Smooth muscle cell (in vitro differentiated cells): ENCODE data around the gene AFF4. TPM values are rescaled to one million over a fixed set of nuclear protein-coding genes. Genes with fewer than 3 reads are reported as not detected.
"Not testable (repeated sequence)": the region's sequence is repeated elsewhere in the genome, so short reads cannot be mapped to it uniquely, and the experiment has no call there.

Experiments used
- DNase-seq: peaks from one replicate; lab custom pipeline; 2025; ENCODE audit not compliant: unreplicated experiment; lab: John Stamatoyannopoulos, UW
- H2AFZ ChIP-seq: fragments of 200-600 bp; sonication (generic); 2 replicates; pipeline ENCODE4 v1.6.0; 2016; ENCODE audit warnings: antibody characterized with exemption, low read depth, mild to moderate bottlenecking
- H3F3A ChIP-seq: fragments of 200-600 bp; sonication (generic); 2 replicates; pipeline ENCODE4 v1.6.0; 2017; ENCODE audit warnings: antibody characterized with exemption, low read depth
- H3K27ac ChIP-seq: fragments of 200-600 bp; sonication (generic); 2 replicates; pipeline ENCODE4 v1.5.1; 2016; ENCODE audit warnings: low read depth, mild to moderate bottlenecking
- H3K27me3 ChIP-seq: fragments of 200-600 bp; sonication (generic); 2 replicates; pipeline ENCODE4 v1.6.1; 2016; ENCODE audit warnings: low read depth, mild to moderate bottlenecking
- H3K36me3 ChIP-seq: fragments of 200-600 bp; sonication (generic); 2 replicates; pipeline ENCODE4 v1.5.1; 2016; ENCODE audit warnings: low read depth
- H3K4me1 ChIP-seq: fragments of 200-600 bp; sonication (generic); 2 replicates; pipeline ENCODE4 v1.5.1; 2016; ENCODE audit warnings: low read depth
- H3K4me2 ChIP-seq: fragments of 200-600 bp; sonication (generic); 2 replicates; pipeline ENCODE4 v1.6.0; 2016; ENCODE audit warnings: mild to moderate bottlenecking
- H3K4me3 ChIP-seq: fragments of 200-600 bp; sonication (generic); 2 replicates; pipeline ENCODE4 v1.5.1; 2016; ENCODE audit warnings: mild to moderate bottlenecking
- H3K79me2 ChIP-seq: fragments of 200-600 bp; sonication (generic); 2 replicates; pipeline ENCODE4 v1.6.0; 2016; ENCODE audit warnings: low read depth, mild to moderate bottlenecking
- H3K9ac ChIP-seq: fragments of 200-600 bp; sonication (generic); 2 replicates; pipeline ENCODE4 v1.6.0; 2016; ENCODE audit warnings: low read depth
- H3K9me3 ChIP-seq: fragments of 200-600 bp; sonication (generic); replicated peaks from 2 replicates; pipeline ENCODE4 v1.5.1; 2016; ENCODE audit warnings: low read depth
- H4K20me1 ChIP-seq: fragments of 200-600 bp; sonication (generic); 2 replicates; pipeline ENCODE4 v1.6.0; 2016; ENCODE audit warnings: low read depth
- WGBS: methylation state at CpG from one replicate; pipeline ENCODE4 v1.1.7; 2016; ENCODE audit warnings: low lambda C conversion rate; 5-methylcytosine and 5-hydroxymethylcytosine counted together
- polyA plus RNA-seq: library from polyadenylated mRNA; unstranded; fragments of >200 nt; fragmentation: Nextera tagmentation; extraction: Ambion mirVana; gene quantifications from 2 replicates; pipeline ENCODE4 v1.2.1, GENCODE V29; 2016
- total RNA-seq: library from RNA; depleted of rRNA; stranded (reverse); fragments of >200 nt; gene quantifications from 2 replicates; pipeline ENCODE4 v1.2.3, GENCODE V29; 2014
- TF ChIP-seq, protein P1 (sequence below): fragments of 200-600 bp; sonication (generic); IDR thresholded peaks from 2 replicates; pipeline ENCODE4 v1.5.1; 2017; ENCODE audit warnings: borderline replicate concordance, mild to moderate bottlenecking, antibody characterized with exemption; ENCODE audit not compliant: insufficient read depth, poor library complexity, severe bottlenecking

AFF4 gene
- total and polyA plus RNA-seq, 2 experiments from 2014 or later: 27.8 to 137 TPM

DNA sequence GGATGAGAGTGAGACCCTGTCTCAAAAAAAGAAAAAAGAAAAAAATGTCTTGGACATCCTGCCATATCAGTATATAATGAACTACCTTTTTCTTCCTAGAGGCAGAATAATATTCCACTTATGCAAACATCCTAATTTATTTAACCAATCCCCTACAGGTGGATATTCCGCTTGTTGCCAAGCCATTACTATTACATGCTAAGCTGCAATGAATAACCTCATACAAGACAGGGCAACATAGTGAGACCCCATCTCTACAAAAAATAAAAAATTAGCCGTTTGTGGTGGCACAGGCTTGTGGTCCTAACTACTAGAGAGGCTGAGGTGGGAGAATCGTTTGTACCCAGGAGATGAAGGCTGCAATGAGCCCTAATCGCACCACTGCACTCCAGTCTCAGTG, 1.7 kb upstream of the AFF4 start:
- no peaks in the 10 kb centered on the region for H3K36me3 ChIP-seq
- 98% methylated on average over 4 of the region's 4 CpGs for WGBS
- no peaks in the 10 kb centered on the region for H3K9me3 ChIP-seq
- no peak overlapping the region for H3K9ac ChIP-seq
- no peak overlapping the region for H3K4me3 ChIP-seq
- H2AFZ ChIP-seq: no peak overlapping the region
- no peak for DNase-seq
- peaks cover 24% of the 10 kb centered on the region for H3K4me1 ChIP-seq
- peaks cover 18% of the 10 kb centered on the region for H3F3A ChIP-seq
- H3K4me2 ChIP-seq: no peak overlapping the region
- H3K27me3 ChIP-seq: no peaks in the 10 kb centered on the region
- H3K27ac ChIP-seq: no peak overlapping the region
- TF ChIP-seq, protein P1, sequence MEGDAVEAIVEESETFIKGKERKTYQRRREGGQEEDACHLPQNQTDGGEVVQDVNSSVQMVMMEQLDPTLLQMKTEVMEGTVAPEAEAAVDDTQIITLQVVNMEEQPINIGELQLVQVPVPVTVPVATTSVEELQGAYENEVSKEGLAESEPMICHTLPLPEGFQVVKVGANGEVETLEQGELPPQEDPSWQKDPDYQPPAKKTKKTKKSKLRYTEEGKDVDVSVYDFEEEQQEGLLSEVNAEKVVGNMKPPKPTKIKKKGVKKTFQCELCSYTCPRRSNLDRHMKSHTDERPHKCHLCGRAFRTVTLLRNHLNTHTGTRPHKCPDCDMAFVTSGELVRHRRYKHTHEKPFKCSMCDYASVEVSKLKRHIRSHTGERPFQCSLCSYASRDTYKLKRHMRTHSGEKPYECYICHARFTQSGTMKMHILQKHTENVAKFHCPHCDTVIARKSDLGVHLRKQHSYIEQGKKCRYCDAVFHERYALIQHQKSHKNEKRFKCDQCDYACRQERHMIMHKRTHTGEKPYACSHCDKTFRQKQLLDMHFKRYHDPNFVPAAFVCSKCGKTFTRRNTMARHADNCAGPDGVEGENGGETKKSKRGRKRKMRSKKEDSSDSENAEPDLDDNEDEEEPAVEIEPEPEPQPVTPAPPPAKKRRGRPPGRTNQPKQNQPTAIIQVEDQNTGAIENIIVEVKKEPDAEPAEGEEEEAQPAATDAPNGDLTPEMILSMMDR: no peak
- H4K20me1 ChIP-seq: peaks cover 25% of the 10 kb centered on the region
- peaks cover 32% of the 10 kb centered on the region for H3K79me2 ChIP-seq

GRCh38 chr5:132962429-132963021, 909 bp downstream of the AFF4 start:
- Histone ChIP-seq H3K4me2 (peak overlapping the region; percentile 95), H3K27ac (peak overlapping the region; percentile 100), H3K4me1 (peaks cover 24% of the 10 kb centered on the region), H3K27me3 (no peaks in the 10 kb centered on the region), H3K36me3 (no peaks in the 10 kb centered on the region), H3K9me3 (no peaks in the 10 kb centered on the region), H2AFZ (no peak overlapping the region), H3F3A (peaks cover 22% of the 10 kb centered on the region), H3K9ac (peak overlapping the region; percentile 100), H3K4me3 (peak overlapping the region; percentile 87), H3K79me2 (peaks cover 58% of the 10 kb centered on the region), H4K20me1 (peaks cover 51% of the 10 kb centered on the region)
- no peak for DNase-seq
- 2% methylated on average over 21 of the region's 21 CpGs for WGBS
- TF ChIP-seq, protein P1: no peak

GRCh38 chr5:132961887-132962286, 1.5 kb downstream of the AFF4 start:
- H3K9ac ChIP-seq: peak overlapping the region; percentile 100
- peak overlapping the region; percentile 95 for H3K4me2 ChIP-seq
- H4K20me1 ChIP-seq: peaks cover 57% of the 10 kb centered on the region
- no peak for DNase-seq
- peaks cover 22% of the 10 kb centered on the region for H3F3A ChIP-seq
- H3K9me3 ChIP-seq: no peaks in the 10 kb centered on the region
- no peaks in the 10 kb centered on the region for H3K36me3 ChIP-seq
- H3K4me3 ChIP-seq: peak overlapping the region; percentile 87
- no peaks in the 10 kb centered on the region for H3K27me3 ChIP-seq
- H2AFZ ChIP-seq: no peak overlapping the region
- 15% methylated on average over 5 of the region's 5 CpGs for WGBS
- TF ChIP-seq, protein P1: no peak
- peaks cover 24% of the 10 kb centered on the region for H3K4me1 ChIP-seq
- H3K79me2 ChIP-seq: peaks cover 64% of the 10 kb centered on the region
- H3K27ac ChIP-seq: peak overlapping the region; percentile 100

DNA sequence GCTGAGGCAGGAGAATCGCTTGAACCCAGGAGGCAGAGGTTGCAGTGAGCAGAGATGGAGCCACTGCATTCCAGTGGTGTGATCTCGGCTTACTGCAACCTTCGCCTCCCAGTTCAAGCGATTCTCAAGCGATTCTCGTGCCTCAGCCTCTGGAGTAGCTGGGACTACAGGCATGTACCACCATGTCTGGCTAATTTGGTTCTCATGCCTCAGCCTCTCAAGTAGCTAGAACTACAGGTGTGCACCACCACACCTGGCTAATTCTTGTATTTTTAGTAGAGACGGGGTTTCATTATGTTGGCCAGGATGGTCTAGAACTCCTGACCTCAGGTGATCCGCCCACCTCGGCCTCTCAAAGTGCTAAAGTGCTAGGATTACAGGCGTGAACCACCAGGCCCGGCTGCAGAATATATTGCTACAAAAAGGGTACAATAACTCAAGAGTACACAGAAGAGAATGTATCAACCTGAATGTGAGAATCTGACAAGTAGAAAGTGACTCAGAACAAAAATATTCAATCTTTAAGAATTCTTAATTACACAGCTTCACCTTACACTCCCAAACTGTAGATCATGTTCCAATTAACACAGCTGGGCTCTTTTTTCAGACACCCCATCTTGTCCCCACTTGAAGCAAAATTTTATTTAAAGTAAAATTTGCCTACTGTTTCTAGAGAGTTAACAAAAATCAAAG, 2.2 kb downstream of the AFF4 start:
- peaks cover 22% of the 10 kb centered on the region for H3F3A ChIP-seq
- H3K9me3 ChIP-seq, DNase-seq, H3K36me3 ChIP-seq, H2AFZ ChIP-seq, H3K27me3 ChIP-seq: not testable (repeated sequence)
- peak overlapping the region; percentile 100 for H3K27ac ChIP-seq
- peaks cover 64% of the 10 kb centered on the region for H4K20me1 ChIP-seq
- peak overlapping the region; percentile 100 for H3K9ac ChIP-seq
- H3K4me3 ChIP-seq: peak overlapping the region; percentile 87
- H3K4me1 ChIP-seq: peaks cover 24% of the 10 kb centered on the region
- peaks cover 70% of the 10 kb centered on the region for H3K79me2 ChIP-seq
- WGBS: 91% methylated on average over 11 of the region's 11 CpGs
- peak overlapping the region; percentile 95 for H3K4me2 ChIP-seq

- H3K79me2 ChIP-seq: peaks cover 98% of the 10 kb centered on the region
- not testable (repeated sequence) for H3K27me3 ChIP-seq, H3K9me3 ChIP-seq, DNase-seq, H3K36me3 ChIP-seq, H3K9ac ChIP-seq, H3K4me3 ChIP-seq, H3K4me2 ChIP-seq, H2AFZ ChIP-seq, H3K27ac ChIP-seq
- peaks cover 24% of the 10 kb centered on the region for H3F3A ChIP-seq
- 95% methylated on average over 6 of the region's 6 CpGs for WGBS
- H4K20me1 ChIP-seq: peaks cover 100% of the 10 kb centered on the region
- H3K4me1 ChIP-seq: peaks cover 12% of the 10 kb centered on the region
These were observed 7.2 kb downstream of the AFF4 start for GRCh38 chr5:132956166-132956799.
